OCI-LY7 (cell line): ENCODE measurements around the gene EFNA5. TPM values are rescaled to one million over a fixed set of nuclear protein-coding genes. Genes with fewer than 3 reads are reported as not detected.

Experiments used
- BruUV-seq: library from RNA; stranded (reverse); fragments of 400-500 nt; replicated peaks from 2 replicates; lab custom pipeline; 2021; lab: Mats Ljungman, UMichigan
- CTCF ChIA-PET: fragments of 300-600 bp; sonication (Branson Sonifier 250); formaldehyde crosslinking; loops from one replicate; lab custom pipeline; 2022; ENCODE audit warnings: antibody characterized with exemption; ENCODE audit not compliant: unreplicated experiment; lab: Charles Lee
- POLR2A ChIA-PET: fragments of 300-600 bp; sonication (Branson Sonifier 250); formaldehyde crosslinking; loops from one replicate; lab custom pipeline; 2022; ENCODE audit warnings: antibody characterized with exemption; lab: Charles Lee
- DNase-seq: peaks from one replicate; pipeline ENCODE4 v3.0.0-alpha.2; 2015; ENCODE audit warnings: low spot score
- H2AFZ ChIP-seq: fragments of 200-600 bp; sonication (generic), shearing (Covaris generic); 2 replicates; pipeline ENCODE4 v1.6.1; 2014; ENCODE audit warnings: mild to moderate bottlenecking, antibody characterized with exemption, low read length, moderate library complexity
- H3K27ac ChIP-seq: fragments of 200-600 bp; sonication (generic); 2 replicates; pipeline ENCODE4 v1.5.1; 2014; ENCODE audit warnings: mixed run types, low read depth, mild to moderate bottlenecking, moderate library complexity, low read length, inconsistent platforms; ENCODE audit not compliant: poor library complexity, severe bottlenecking
- H3K36me3 ChIP-seq: fragments of 200-600 bp; sonication (generic); 2 replicates; pipeline ENCODE4 v1.6.1; 2014; ENCODE audit warnings: mild to moderate bottlenecking, antibody characterized with exemption, low read length, moderate library complexity, mixed read lengths; ENCODE audit not compliant: insufficient read depth
- H3K4me1 ChIP-seq: fragments of 200-600 bp; sonication (generic); 2 replicates; pipeline ENCODE4 v1.5.1; 2014; ENCODE audit warnings: mild to moderate bottlenecking, low read length; ENCODE audit not compliant: insufficient read depth, poor library complexity, severe bottlenecking
- H3K4me2 ChIP-seq: fragments of 200-600 bp; sonication (generic); 2 replicates; pipeline ENCODE4 v1.6.1; 2014; ENCODE audit warnings: mild to moderate bottlenecking, low read length
- H3K4me3 ChIP-seq: fragments of 200-600 bp; sonication (generic); 2 replicates; pipeline ENCODE4 v1.5.1; 2014; ENCODE audit warnings: mild to moderate bottlenecking, low read depth, low read length; ENCODE audit not compliant: poor library complexity, severe bottlenecking
- H3K79me2 ChIP-seq: fragments of 200-600 bp; sonication (generic); 2 replicates; pipeline ENCODE4 v1.6.1; 2016; ENCODE audit warnings: low read depth, mild to moderate bottlenecking, low read length, moderate library complexity, mixed read lengths; ENCODE audit not compliant: insufficient read depth
- H3K9me2 ChIP-seq: fragments of 200-600 bp; sonication (generic); 2 replicates; pipeline ENCODE4 v1.6.1; 2016; ENCODE audit warnings: mild to moderate bottlenecking, low read length, mixed read lengths; ENCODE audit not compliant: insufficient read depth
- H3K9me3 ChIP-seq: fragments of 200-600 bp; sonication (generic); 2 replicates; pipeline ENCODE4 v1.6.1; 2014; ENCODE audit warnings: mild to moderate bottlenecking, mixed run types, low read length, mixed read lengths
- H4K20me1 ChIP-seq: fragments of 200-600 bp; sonication (generic); 2 replicates; pipeline ENCODE4 v1.6.1; 2014; ENCODE audit warnings: mild to moderate bottlenecking, antibody characterized with exemption, low read length, moderate library complexity, mixed read lengths; ENCODE audit not compliant: insufficient read depth
- EZH2phosphoT487 ChIP-seq: fragments of 200-600 bp; sonication (generic); IDR thresholded peaks from 2 replicates; pipeline ENCODE4 v1.6.1; 2018; ENCODE audit warnings: low read depth, borderline replicate concordance, mild to moderate bottlenecking, mixed run types, antibody characterized with exemption, low read length, moderate library complexity, mixed read lengths
- intact Hi-C: fragments of 100-400 bp; cut with micrococcal nuclease; formaldehyde crosslinking; loops from one replicate; pipeline ENCODE4 v1.10.0; 2022; ENCODE audit not compliant: unreplicated experiment
- total RNA-seq, 2 experiments: library from RNA; depleted of rRNA in 1 of 2; stranded (reverse); fragments of >200 nt in 1 of 2; shearing (Covaris generic) in 1 of 2; gene quantifications; 2 replicates each; pipeline ENCODE4 v1.2.3, GENCODE V29; 2014 to 2022
- TF ChIP-seq, protein P1 (sequence below): fragments of 200-600 bp; sonication (generic); conservative IDR thresholded peaks from 2 replicates; pipeline ENCODE4 v1.5.1; 2014; ENCODE audit warnings: mild to moderate bottlenecking, antibody characterized with exemption, low read length, moderate library complexity, mixed read lengths

Gene EFNA5
- total RNA-seq, 2 experiments from 2014 or later, result 2.1 to 3.1 TPM

DNA sequence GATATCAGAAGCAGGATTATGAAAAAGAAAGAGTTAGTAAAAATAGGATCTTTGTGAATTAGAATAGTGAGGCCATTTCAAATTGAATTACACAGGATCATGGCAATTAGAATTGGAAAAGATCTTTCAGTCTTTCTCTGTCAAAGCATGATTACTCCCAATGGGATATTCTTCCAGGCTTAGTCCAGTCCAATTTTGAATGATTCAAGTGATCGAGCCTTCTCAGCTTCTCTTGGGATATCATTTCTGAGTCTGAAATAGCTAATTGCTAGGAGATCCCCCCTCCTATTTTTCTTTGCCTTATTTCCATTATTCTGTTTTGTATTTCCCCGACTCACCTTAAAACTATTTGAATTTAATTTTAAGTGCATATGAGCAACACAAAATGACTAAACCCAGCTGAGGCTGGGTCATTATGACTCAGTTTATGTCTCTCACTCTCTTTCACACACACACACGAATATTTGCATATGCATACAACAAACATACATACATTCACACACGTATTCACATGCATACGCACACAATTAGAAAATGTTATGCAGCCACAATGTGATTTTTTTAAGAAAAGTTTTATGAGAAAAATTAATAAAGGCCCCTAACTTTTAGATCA is 34.8 kb upstream of the EFNA5 start:
- DNase-seq, result no peak
- Histone ChIP-seq H2AFZ (no peak overlapping the region), H3K4me3 (no peak overlapping the region), H3K4me1 (no peaks in the 10 kb centered on the region), H3K79me2 (no peaks in the 10 kb centered on the region), H3K9me2 (no peaks in the 10 kb centered on the region), H4K20me1 (no peaks in the 10 kb centered on the region), H3K27ac (no peak overlapping the region), H3K4me2 (no peak overlapping the region), H3K9me3 (no peaks in the 10 kb centered on the region), H3K36me3 (no peaks in the 10 kb centered on the region)
- ChIA-PET CTCF (no interaction called here), POLR2A (interaction anchor here (1.2 kb wide), 1 partner anchor 14 kb away, joined by 3 read pairs; no protein-coding TSS in a partner anchor)
- intact Hi-C loops, result no loop called here
- TF ChIP-seq EZH2phosphoT487, result no peak
- TF ChIP-seq, protein P1, sequence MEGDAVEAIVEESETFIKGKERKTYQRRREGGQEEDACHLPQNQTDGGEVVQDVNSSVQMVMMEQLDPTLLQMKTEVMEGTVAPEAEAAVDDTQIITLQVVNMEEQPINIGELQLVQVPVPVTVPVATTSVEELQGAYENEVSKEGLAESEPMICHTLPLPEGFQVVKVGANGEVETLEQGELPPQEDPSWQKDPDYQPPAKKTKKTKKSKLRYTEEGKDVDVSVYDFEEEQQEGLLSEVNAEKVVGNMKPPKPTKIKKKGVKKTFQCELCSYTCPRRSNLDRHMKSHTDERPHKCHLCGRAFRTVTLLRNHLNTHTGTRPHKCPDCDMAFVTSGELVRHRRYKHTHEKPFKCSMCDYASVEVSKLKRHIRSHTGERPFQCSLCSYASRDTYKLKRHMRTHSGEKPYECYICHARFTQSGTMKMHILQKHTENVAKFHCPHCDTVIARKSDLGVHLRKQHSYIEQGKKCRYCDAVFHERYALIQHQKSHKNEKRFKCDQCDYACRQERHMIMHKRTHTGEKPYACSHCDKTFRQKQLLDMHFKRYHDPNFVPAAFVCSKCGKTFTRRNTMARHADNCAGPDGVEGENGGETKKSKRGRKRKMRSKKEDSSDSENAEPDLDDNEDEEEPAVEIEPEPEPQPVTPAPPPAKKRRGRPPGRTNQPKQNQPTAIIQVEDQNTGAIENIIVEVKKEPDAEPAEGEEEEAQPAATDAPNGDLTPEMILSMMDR, result no peak
- no TSS peak for BruUV-seq

DNA sequence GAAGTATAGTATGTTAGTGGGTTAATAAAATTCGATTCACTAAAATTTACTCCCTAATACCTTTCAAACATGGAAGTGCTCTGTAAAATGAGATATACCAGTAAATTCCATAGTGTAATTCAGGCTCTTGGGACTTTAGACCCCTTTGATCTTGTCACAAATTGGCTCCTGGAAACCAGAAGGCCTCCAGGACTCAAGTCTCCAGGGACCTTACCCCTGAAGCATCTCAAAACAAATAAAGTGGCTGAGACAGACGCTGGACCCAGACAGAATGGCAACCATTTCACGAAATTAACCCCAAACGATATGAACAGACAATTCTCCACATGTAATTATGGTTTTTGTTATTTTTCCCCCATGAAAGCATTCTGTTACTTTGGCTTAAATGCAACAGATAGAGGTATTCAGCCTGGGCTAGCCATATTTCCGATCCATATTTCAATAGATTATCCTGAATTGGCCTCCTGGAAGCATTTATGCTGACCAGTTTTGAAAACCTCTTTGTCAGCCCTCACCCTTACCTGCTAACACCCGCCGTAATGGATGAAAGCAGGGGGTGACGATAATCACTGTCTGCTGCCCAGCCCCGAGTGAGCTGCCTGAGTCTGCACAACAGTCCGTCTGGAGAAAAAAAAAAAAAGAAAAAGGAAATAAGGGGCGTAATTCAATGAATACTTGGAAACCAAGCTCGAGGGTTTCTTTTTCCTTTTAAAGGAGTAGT is 34.1 kb upstream of the EFNA5 start:
- Histone ChIP-seq H3K4me1 (no peaks in the 10 kb centered on the region), H3K4me3 (no peak overlapping the region), H2AFZ (no peak overlapping the region), H3K79me2 (no peaks in the 10 kb centered on the region), H3K36me3 (no peaks in the 10 kb centered on the region), H3K4me2 (no peak overlapping the region), H3K9me3 (no peaks in the 10 kb centered on the region), H3K9me2 (no peaks in the 10 kb centered on the region), H4K20me1 (no peaks in the 10 kb centered on the region), H3K27ac (no peak overlapping the region)
- intact Hi-C loops, result no loop called here
- ChIA-PET POLR2A (no interaction called here), CTCF (no interaction called here)
- TF ChIP-seq, protein P1, result no peak
- no peak for TF ChIP-seq EZH2phosphoT487
- no peak for DNase-seq
- BruUV-seq, result no TSS peak

DNA sequence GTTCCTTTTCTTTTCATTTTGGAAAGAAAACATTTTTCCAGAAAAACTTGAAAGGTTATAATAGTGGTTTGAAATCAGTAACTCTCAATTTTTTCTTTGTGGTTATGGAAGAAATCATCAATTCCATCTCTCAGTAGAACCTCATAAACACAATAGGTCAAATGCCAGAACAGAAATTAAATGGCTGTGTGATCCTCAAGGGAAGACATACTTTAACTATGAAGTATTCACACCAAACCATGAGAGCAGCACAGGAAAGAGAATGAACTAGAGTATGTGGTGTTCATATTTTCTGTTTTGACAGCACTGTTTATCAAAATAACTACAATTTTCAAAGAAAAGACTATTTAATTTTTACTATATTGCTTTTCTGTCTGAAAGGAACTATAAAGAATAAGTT is 29.7 kb upstream of the EFNA5 start:
- POLR2A ChIA-PET, result no interaction called here

More for the DNA sequence above, 29.7 kb upstream of the EFNA5 start:
- BruUV-seq, result no TSS peak
- no peak overlapping the region for H3K27ac ChIP-seq
- no peaks in the 10 kb centered on the region for H4K20me1 ChIP-seq
- H3K4me1 ChIP-seq, result no peaks in the 10 kb centered on the region
- H2AFZ ChIP-seq, result no peak overlapping the region
- no peaks in the 10 kb centered on the region for H3K9me3 ChIP-seq
- no peak overlapping the region for H3K4me3 ChIP-seq
- no peak overlapping the region for H3K4me2 ChIP-seq
- CTCF ChIA-PET, result no interaction called here
- no peaks in the 10 kb centered on the region for H3K79me2 ChIP-seq
- H3K36me3 ChIP-seq, result no peaks in the 10 kb centered on the region
- intact Hi-C loops, result no loop called here
- TF ChIP-seq, protein P1, result no peak
- TF ChIP-seq EZH2phosphoT487, result no peak
- H3K9me2 ChIP-seq, result no peaks in the 10 kb centered on the region
- no peak for DNase-seq
